Measurements from ENCODE around the gene UROC1.

UROC1 gene

DNA sequence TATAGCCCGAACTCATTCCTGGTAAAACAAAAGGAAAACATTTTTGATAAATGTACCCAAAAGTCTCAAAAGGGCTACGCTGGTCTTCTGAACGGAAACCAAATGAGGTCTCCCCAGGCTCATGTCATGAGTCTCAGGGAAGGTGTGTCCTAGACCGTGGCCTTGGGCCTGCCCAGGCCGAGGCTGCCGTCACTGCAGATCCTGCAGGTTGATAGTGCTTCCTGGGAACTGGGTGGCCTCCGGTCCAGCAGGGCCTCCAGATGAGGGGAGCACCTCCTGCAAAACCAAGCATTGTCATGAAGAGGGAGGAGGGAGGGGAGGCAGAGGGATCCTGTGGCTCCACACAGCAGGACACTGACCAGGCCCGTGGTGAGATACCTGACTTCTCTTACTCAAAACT lies 79.4 kb downstream of the UROC1 start:
- no peak for DNase-seq

DNA sequence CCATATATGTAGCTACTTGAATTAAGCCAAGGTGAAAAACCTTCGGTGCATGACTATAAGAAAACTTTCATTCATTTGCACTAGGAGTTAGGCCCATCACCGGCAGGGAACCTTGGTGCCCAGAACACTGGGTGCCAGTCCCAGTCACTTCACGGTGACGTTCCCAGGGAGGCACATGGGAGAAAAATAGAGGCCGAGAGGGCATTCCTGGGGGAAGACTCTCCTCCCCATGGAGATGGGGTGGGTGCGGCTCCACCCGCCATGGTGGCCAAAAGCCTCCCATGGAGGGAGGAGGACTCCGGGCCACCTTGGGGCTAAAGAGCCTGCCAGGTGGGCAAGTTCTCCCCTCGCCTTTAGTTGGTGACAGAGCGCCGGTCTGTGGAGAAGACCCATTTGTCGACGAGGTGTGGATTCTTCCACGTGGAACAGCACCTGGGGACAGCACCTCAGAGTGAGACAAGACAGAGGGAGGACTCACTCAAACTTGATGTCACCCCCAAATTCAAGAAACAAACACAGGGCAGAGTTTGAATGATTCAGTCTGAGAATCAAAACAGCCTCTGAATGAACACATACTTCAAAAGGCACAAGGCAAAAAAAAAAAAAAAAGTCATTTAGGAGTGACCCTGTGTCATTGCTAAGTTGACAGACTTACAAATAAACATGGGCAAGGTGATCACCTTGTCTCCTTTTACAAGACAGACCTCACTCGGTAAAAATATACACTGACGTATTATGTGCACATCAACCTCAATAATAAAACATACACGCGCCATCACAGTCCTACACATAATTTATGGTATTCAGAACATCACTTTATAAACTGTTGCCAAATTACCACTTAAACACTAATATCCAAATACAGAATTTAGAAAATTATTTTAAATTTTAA lies 80.5 kb downstream of the UROC1 start:
- no peak for DNase-seq

DNA sequence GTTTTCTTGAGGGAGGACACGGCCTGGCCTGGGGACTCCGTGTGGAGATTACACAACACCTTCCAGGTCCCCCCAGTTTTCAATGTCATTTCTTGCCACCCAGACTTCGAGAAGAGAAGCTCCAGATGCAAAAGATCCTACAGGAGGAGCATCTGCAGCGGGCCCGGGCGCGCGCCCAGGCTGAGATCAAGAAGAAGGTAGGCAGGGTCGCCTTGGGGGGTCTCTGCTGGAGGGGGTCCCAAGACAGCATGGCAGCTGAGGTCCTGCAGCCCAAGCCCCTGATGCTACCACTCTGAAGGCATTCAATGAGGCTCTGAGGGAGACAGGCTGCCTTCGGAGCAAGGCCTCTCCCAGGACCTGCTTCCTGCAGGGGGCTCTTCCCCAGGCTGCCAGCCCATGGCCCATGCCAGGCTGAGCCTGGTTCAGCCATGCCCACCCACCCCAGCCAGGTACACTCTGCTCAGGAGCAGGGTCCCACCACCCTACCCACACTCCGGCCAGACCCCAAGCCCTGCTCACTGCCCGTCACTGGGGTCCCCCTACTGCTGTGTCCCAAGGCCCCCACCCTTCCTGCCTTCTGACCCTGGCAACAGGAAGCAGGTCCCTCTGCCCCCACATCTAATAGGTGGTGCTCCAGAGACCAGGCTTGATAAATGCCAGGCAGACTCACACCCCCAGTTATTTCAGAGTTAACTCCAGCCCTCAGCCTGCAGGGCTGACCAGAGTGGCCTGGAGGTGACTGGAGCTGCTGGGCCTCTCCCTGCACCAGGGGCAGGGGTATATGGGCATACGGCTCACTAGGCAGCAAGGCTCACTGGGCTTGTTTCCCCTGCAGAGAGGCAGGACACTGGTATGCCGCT lies 81.9 kb downstream of the UROC1 start:
- DNase-seq: no peak

DNA sequence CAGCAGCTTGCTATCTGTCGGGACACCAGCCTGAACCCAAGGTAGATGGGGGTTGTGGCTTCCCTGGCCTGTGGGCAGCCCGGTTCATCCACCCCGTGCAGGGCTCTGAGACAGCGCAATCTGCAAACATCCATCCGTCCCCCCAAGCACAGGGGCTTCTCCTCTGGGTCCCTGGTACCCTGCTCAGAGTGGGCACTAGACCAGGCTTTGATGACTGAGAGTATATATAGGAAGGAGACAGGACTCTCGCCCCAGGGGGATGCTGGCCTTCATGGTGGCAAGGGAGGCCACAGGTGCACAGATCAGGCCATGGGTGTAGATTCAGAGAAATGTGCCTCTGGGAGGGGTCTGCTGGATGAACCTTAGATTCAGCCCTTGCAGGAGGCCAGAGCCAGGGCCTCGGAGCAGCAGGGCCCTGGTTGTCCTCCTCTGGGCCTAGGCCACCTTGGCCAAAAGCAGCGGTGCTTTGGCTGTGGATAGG lies 82.6 kb downstream of the UROC1 start:
- DNase-seq: no peak

DNA sequence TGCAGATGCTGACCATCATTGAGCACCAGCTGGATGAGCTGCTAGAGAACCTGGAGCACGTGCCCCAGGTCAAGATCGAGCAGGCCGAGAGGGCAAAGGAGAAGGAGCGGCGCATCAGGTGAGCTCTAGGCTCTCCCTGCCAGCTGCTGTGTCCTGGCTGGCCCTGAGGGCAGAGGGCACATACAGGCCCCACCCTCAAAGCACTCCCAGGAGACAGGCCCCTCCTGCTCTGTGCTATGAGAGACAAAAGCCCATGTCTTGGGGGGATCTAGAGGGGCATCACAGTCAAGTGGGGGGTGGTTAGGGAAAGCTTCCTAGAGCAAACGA lies 83.3 kb downstream of the UROC1 start:
- DNase-seq: no peak

DNA sequence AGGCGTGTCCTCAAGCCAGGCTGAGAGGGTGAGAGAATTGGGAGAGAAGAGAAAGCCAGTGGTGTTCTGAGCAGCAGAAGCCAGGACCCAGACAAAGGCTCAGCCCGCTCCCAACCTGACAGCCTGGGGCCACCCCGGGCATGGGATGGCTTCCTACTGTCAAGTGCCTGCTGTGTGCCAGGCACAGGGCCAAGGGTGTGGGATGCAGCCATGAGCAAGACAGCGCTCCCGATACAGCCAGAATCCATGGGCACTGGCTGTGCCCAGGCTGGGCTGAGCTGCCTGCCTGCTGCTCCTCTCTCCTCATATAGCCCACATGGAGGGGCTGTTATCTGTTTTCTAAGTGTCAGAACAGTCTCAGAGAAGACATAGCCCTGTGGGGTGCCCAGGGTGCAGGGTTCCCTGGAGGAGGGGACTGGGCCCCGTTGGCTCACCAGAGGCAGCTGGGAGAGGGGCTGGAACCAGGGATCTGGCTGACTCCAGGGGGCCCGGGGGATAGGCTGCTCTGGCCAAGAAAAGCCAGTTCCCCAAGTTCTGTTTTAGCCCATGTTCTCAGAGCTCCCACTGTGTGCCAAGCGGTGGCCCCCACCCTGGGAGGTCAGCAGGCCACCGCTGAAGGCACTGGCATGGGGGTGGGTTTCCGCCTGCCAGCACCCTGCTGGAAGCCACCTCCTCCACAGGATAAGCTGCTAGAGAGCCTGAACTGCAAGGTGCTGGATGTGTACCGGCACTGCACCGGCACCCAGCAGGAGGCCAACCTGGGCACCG lies 83.9 kb downstream of the UROC1 start:
- no peak for DNase-seq

DNA sequence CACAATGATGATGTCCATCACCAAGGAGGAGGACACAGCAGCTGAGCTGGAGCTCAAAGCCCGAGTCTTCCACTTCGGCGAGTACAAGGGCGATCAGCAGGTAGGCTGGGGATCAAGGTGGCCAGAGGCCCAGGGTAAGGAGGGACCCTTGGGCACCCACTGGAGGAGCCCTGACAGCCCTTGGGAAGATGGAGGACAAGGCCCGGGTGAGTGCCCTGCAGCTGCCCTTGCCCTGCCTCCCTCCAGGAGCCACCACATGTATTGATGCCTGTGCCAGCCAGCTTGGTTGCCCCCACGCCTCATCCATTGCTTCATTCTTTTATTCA lies 84.5 kb downstream of the UROC1 start:
- no peak for DNase-seq

DNA sequence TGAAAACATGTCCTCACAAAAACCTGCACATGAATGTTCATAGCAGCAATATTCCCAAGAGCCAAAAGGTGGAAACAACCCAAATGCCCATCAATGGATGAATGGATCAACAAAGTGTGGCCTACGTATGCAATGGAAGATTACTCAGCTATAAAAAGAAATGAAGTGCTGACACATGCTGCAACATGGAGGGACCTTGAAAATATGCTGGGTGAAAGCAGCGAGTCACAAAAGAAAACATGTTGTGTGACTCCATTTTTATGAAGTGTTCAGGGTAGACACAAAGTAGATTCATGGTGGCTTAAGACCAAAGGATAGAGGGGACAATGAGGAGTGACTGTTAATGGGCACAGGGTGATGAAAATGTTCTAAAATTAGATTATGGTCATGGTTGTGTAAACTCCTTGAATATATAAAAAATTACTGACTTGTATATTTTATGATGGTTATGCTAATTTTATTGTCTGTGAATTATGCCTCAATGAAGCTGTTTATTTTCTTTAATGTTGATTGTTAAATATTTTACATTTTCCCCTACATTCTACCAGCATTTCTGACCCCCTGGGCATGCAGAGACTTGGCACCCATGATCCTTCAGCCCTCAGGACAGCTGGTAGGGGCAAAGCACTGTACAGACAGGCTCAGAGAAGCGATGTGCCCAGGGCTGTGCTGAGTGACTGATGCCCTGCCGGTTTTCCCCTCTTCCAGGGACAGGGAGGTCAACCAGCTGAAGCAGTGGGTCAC lies 85.0 kb downstream of the UROC1 start:
- no peak for DNase-seq

Measured in midbrain (tissue), 1 donor.